NCI-H2107 treated with DMSO at 0.1 percent for 48 hours (cell line): Measurements from ENCODE around the gene ANKRD44.
"Not testable (repeated sequence)": the region's sequence is repeated elsewhere in the genome, so short reads cannot be mapped to it uniquely, and the experiment has no call there.

Experiments used
- DNase-seq: peaks from one replicate; lab custom pipeline; 2025; ENCODE audit not compliant: unreplicated experiment; lab: John Stamatoyannopoulos, UW

ANKRD44 gene

DNA sequence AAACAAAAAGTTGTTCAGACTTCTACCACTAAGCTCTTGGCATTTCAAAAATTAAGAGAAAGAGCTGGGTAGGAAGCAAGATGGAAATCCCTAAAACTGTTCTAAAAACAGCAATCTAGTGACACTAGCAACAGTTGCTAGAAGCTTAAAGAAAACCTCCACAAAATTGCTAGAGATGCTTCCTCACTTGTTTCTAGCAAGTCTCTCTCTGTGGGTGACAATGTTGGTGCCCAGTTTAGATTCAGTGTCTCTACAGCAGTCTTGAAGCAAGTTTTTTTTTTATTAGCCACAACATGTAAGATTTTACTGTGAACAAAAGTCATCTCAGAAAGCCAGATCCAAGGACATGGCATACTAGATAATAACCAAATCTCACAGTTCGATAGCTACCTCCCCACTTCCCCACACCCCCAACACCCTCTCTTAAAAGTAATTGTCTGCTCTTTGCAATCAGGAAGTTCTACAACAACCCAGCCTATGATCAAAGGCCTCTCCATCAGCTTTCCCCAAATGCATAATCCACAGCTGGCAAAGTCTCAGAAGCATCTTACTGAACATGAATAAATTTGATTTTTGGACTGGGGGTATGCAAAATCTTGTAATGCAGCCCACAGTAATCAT is 70.0 kb downstream of the ANKRD44 start:
- no peak for DNase-seq

GRCh38 chr2:197240018-197240417 is 70.6 kb downstream of the ANKRD44 start:
- not testable (repeated sequence) for DNase-seq

- DNase-seq: no peak
Observed at GRCh38 chr2:197239434-197239833, 71.1 kb downstream of the ANKRD44 start.

DNA sequence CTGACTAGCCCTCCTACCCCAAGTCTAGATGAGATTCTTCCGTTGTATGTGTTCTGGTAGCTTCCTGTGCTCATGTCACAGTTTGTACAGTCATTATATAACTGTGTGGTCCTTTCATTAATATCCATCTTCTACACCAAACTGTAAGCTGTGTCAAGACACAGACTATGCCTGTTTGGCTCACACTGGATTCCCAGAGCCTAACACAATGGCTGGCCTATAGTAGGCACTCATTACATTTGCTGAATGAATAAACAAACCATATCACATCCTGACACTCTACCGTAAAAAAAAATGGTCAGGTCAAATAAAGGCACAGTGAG is 72.6 kb downstream of the ANKRD44 start:
- no peak for DNase-seq

GRCh38 chr2:197237291-197238042 is 73.1 kb downstream of the ANKRD44 start:
- no peak for DNase-seq

GRCh38 chr2:197236816-197237215 is 73.8 kb downstream of the ANKRD44 start:
- DNase-seq: no peak

DNA sequence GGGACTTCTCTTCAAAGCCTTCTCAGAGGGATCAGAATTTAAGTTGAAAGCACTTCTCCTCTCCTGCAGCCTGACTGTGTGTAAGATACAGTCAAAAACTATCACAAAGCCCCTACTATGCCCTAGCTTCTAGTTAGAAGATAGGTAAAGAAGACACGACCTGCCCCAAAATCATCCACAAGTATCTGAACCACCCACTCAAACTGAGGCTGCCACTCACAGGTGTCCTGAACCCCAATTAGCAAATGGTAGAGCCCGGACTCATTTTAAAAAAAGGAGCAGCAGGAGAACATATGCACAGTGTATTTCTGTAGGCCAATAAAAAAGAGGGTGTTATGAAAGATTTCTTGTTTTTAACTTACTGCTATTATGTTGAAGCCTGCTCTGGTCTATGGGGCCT is 74.4 kb downstream of the ANKRD44 start:
- no peak for DNase-seq

- no peak for DNase-seq
Observed at GRCh38 chr2:197235711-197236110, 74.9 kb downstream of the ANKRD44 start.

DNA sequence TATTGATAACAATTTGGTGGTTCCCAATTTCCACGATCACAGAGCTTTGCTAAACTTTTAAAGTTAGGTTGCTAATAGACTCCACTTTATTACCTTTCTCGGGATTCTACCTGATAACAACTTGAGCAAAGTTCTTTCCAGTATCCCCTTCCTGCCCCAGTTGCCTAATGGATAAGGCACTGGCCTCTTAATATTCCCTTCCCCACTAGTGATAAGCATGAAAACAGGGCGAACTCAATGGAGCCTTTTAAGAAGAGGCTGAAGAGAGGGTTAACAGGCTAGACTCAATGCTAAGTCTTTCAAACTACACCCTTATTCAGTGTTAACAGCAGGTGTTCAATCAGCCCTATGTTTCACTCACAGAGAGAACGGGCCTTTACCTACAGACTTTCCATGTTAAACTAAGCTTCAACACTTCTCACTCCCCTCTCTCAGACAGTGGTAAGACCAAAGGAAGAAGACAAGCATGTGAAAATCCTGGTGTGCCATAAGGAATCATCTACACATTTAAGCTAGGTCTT is 75.8 kb downstream of the ANKRD44 start:
- no peak for DNase-seq

DNA sequence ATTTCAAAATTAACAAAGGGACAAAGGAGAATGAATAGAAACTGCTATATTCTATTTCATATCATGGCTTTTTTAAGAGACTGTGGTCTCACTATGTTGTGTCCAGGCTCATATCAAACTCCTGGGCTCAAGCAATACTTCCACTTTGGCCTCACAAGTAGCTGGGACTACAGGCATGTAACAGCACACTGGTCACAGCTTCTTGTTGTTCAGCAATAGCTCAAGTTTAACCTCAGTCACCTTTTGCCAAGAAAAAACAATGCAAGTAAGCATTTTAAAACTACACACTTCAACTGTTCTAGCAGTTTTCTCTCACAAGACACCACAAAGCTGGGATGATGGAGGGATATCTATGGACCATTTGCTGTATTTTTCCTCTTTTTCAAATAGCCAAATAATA is 77.1 kb downstream of the ANKRD44 start:
- no peak for DNase-seq

GRCh38 chr2:197232010-197232409 is 78.6 kb downstream of the ANKRD44 start:
- DNase-seq: no peak

GRCh38 chr2:197229509-197230443 is 80.8 kb downstream of the ANKRD44 start:
- no peak for DNase-seq

GRCh38 chr2:197223451-197223850 is 87.1 kb downstream of the ANKRD44 start:
- DNase-seq: no peak

DNA sequence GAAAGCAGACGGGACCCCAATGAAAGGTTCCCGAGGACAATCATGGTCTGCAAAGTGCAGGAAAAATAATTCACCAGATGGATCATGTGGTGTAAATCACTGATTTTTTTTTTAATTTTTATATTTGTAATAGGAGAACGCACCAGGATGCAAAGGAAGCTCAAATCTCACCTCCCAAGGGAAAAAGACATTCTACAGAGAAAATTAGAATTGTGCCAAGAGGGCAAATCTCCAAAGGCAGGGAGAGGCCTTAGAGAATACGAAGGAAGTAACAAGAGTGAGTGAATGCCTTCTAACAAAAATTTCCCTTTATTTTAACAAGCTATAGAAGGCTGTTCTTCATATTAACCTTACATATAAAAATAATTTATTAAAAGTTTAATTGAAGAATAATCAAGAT is 90.9 kb downstream of the ANKRD44 start:
- no peak for DNase-seq

DNA sequence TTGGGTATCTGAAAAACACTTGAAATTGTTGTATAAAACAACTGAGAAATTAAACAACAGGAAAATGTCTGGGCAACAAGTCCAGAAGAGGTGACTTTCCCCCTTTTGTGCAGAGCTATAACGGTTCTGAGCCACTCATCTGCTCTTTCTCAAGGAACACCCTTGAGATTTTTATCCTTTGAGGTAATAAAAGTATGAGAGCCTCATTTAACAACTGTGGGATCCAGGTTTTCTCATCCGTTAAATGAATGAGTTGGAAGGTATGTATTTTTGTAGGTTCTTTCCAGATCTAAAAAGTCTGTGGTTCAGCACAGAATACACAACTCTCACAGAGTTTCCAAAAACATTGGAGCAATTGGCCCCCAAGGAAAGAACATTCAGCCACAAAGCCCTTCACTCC is 93.0 kb downstream of the ANKRD44 start:
- no peak for DNase-seq

DNA sequence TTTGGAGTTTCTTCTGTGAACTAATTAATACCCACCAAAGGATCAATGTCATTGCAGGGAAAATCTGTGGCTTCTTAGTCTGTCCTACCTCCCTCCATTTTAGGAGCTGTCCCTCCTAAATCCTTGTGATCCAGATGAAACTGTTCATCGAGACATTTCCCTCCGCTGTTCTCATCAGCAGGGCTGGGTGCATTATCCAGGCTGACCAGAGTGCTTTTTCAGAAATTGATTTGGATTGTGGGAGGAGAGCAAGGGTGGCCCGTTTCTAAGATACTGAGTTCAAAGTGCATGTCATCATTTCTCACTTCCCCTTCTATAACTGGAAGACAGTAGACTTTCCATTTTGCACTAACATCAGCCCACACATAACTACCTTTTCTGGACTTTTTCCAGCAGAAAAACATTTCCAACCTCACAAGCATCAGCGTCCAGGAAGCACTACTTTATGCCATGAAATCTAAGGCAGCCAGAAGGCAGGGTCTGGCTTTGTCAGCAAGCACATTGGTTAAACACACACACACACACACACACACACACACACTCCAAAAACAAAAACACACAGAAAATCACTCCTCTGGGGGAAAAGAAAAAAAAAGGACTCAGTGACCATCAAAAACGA is 94.1 kb downstream of the ANKRD44 start:
- no peak for DNase-seq

DNA sequence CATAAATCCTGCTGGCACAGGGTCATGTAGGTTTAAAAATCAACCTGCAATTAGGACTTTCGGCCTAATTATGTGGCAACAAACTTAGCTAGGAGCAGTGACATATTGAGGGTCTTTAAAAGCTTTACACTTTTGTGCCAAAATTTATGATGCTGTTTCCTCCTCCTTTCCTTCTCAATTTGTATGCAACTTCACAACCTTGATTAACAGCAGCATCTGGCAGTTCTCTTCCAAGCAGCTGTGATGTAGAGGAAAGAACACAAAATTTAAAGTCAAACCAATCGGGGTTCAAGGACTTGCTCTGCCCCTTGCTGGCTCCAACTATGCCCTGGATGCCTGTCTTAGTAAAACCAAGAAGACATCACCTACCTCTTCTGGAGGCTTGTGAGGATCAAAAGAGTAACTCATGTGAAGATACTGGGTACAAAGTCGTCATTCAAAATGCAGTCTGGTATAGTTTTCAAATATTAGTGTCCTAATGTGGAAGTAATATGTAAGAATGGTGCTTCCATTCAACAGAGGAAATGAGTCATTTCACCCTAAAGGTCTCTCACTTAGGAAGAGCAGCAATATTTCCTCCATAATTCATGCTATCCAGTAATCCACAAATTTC is 94.7 kb downstream of the ANKRD44 start:
- DNase-seq: no peak

GRCh38 chr2:197212344-197213262 is 98.0 kb downstream of the ANKRD44 start:
- DNase-seq: no peak

- DNase-seq: no peak
Observed at GRCh38 chr2:197211881-197212342, 98.7 kb downstream of the ANKRD44 start.

DNA sequence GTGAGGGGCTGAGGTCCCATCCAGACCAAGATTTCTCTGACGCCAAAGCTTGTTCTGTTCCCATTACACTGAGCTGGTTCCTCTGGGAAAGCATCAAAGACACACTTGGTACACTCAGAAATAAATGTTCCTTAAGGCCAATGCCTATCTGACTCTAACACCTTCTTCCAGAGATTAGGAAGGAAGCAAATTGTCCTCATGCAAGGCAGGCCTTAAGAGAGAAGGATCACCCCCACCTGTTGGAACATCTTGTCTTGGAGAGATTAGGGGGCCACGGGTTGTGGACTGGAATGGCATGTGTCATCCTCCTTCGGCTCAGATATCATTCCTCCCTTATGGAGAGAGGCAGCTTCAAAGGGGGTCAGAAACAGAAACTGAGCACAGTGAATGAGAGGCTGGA is 100.2 kb downstream of the ANKRD44 start:
- no peak for DNase-seq
